GM18858 (cell line): ENCODE data around the gene EPHB3.

ENCODE experiments used
- ATAC-seq: cut with Tn5 transposase; IDR thresholded peaks from one replicate; pipeline ENCODE4 v1.9.1; 2021; ENCODE audit not compliant: unreplicated experiment

Gene EPHB3

DNA sequence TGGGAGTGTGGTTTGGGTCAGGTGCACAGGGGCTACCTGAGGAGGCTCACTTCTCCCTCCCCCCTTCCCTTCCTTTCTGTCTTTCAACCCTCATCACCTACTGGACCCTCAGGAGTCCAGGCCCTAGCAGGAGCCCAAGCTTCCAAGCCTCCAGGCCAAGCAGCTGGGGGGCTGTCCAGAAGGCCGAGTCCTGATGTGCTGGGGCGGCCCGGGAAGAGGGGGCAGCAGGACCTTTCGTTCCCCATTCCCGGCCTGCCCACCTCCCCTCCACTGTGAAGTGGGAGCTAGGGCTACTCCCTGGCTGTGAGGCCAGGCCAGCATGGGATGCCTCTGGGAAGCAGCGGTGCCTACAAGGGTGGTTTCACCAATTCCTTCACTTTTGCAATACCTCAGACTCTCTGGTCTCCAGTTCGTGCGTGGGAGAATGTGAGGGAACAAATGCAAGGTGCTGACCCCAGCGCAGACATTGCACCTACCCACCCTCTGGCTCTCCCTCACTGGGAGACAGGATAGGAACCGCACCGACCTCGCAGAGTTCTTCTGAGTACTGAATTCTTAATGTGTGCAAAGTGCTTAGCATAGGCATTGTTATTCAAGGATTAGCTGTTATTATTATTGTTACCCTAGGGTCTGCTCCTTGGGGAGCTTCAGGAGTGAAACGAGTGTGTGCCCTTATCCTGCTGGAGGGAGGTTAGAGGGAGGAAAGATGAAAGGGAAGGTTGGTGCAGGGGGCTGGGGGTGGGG lies 2.5 kb downstream of the EPHB3 start:
- no peak for ATAC-seq

DNA sequence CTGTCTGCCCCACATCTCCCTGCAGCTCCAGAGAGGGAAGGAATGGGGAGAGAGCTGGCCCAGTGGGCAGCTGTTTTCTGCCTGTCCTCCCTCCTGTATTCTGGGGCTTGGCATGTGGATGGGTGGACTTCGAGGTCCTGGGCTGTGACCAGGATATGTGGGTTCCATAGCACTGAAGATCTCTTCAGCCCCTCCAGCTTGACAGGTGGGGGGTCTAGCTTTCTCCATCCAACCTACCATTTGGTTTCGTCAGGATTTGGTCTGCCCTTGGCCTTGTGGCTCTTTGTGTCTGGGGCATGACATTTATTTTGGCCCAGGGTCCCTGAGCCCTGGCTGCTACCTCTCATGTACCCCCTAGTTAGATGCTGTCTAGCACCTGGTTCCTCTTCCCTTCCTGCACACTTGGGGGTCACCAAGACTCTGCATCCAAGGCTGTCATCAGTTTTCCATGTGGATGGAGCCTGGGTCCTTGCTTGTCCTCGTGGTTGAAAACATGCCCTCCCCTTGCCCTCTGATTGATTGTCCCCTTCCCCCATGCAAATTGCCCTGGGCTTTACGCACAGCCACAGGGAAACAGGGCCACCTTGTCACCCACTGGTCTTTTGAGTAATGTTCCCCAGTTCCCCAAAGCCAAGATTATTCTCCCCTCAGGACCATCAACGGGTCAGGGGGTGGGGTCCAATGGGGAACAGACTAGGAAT lies 3.2 kb downstream of the EPHB3 start:
- ATAC-seq = no peak

DNA sequence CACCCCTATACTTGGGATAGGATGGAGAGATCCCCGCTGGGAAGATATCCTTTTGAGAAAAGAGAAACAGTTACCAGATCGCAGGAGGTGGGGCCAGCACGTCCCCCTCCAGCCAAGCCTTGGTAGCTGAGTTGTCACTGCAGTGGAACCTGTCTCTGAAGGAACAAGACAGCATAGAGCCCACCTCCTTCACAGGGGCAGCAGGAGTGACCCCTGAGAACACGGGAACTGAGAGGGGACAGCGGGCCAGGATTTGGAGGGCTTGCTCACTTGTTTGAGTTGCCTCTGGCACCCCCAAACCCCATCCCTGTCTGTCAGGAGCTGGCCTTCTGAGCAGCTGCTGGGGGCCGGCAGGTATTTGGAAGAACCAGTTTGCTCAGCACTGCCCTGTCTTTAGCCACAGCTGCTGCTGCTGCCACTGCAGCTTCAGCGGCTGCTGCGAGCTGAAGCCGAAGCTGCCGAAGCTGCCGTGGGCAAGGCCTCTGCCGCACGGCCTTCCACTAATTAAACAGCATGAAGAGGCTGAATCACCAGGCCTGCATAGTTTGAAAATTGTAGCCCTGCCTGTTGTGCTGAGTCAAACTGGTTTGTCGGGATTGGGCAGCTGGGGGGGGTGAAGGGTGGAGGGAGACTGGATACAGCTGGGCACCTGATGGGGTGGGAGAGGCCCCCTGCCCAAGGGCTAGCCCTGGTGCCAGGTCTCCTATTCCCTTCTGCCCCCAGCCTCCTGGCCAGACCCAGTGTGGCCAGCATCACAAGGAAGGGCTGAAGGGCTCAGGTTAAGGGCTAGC lies 4.0 kb downstream of the EPHB3 start:
- ATAC-seq = no peak

DNA sequence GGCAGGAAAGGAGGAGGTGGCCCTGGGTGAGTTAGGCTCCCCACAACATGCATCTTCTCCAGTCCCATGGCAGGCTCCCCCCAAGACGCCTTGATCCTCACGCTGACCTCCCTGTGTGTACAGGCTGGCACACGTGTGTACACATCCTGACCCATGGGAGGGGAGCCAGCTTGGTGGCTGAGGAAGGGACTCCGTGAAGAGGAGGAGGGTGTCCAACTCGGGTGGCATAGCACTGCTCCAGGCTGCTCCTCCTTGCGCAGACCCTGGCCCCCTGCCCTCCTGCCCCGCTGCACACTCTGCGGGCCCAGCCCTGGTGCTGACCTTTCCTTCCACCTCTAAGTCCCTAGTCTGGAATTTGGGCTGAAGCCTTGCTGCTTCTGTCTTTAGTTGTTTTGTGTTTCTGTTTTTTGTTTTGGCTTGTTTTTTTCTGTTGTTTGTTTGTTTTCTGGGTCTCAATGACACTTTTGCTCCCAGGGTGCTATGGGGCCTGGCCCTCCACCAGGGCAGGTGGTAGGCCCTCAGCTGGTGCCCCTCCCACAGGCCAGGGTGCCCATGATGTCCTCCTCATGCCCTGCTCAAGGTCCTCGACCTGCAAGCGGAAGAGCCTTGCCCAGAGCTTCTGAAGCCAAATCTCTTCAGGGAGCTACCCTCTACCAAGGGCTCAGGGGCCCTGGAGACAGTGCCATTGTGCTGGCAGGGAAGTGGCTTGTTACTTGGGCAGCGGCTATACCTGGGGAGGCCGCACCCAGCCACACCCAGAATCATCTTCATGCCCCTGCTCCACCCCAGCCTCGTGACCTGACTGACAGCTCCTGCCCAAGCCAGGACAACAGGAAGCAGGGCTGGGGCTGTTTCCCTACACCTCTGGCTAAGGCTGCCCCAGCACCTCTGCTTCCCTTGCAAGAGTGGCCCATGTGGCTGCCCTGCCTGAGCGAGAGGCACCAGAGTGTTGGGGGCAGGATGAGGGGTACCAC lies 5.1 kb downstream of the EPHB3 start:
- ATAC-seq = no peak

DNA sequence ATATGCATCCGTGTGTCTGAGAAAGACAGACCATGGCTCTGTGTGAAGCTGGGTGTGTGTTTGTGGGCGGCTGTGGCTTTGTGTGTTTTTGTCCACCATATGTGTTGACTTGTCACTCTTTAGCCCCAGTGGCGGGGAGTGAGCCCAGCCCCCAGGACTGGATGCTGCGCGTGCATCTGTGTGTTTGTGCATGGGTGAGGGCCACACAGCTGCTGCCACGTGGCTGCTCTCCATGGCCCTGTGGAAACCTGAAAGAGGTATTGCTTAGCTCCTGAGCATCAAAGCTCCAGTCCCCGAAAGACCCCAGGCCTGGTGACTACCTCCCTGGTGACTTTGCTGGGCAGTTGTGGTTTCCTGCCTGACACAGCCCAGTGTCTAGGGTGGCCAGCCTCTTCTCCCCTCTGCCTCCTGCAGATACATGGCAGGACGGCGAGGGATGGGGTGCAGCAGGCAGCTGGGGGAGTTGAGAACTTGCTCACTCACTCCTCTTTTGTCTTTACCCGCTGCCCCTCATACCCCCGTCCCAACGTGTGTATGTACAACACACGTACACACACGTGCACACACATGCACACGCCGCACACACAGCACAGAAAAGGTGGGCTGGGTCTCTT lies 6.5 kb downstream of the EPHB3 start:
- ATAC-seq = no peak

DNA sequence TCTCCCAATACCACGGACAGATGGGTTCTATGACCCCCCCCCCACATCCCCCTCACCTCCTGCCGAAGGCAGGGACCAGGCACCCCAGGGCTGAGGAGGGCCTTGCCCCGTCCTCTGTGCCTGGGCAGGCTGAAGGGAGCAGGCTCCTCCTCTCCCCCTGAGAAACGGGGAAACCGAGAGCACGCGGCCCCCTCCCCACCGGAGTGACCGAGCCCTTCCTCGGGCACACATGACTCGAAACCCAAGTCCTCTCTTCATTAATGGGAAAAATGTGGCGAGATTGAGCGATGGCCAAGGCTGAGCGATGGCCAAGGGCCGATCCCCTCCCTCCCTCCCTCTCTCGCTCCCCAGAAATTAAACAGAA lies 7.0 kb downstream of the EPHB3 start:
- ATAC-seq = no peak

DNA sequence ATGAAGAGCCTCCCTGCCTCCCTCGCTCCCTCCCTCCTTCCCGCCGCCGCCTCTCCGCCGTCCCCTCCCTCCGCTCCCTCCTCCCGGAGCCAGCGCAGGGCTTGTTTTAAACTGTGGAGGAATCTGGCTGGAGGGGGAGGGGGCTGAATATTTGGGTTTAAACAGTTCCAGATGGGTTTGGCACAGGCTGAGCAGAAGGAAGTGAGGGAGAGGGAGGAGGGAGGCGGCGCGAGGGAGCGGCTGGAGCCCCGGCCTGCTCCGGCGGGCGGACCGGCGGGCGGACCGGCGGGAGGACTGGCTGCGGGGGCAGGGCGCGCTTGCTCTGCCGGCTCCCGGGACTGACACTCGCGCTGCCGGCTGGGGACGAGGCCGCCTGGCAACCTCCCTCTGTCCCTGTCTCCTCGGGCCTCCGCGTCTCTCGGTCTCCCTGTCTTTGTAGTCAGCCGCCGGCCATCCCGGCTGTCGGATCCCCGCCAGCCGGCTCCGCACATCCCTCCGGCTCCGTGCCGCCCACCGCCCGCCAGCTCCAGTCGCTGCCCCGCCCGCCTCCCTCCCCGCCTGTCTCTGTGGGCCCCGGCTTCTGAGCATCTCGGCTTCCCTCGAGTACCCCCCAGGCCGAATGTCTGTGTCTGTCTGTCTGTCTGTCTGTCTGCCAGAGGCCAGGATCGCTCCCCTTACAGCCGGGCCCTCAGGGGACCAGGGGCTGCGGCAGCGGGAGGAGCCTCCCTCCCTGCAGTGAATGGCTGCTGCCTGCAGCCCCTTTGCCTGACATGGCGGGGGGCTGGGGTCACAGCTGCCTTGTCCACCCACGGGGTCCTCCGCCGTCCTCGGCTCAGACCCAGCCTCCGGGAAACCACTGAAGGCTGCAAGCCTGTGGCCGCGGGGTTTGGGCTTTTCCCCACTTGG lies 7.6 kb downstream of the EPHB3 start:
- ATAC-seq = no peak

DNA sequence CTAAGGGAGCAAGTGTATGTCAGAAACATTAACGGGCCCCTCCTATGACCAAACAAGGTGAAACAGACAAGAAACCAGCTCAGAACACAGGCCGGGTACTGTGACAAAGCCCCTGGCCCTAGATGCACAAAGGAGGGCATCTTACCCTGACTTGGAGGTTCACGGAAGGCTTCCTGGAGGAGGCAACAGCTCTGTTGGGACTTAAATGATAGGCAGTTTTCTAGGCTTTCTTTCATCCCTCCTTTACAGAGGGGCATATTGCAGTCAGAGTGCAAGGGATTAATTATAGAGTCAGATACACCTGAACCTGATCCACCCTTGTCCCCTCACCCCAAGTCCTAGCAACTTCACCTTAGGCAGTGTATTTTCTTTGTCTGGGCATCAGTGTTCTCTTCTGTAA lies 8.4 kb downstream of the EPHB3 start:
- no peak for ATAC-seq

DNA sequence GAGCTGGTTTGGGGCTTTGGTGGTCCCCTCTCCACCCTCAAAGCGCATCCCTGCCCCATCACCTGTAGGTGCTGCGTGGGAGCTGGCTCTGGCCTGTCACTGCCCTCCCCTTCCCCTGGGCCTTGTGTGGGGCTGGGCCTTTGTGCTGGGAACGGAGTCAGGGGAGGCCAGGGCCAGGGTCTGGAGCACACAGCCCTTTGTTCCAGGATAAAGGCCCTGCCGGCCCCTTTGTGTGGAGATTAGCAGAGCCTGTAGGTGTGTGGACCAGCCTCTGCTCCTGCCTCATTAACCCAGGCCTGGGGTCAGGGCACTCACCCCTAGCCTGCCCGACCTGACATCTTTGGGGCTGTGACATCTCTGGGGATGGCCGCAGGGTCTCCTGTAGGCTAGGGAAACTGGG lies 8.9 kb downstream of the EPHB3 start:
- ATAC-seq = no peak

DNA sequence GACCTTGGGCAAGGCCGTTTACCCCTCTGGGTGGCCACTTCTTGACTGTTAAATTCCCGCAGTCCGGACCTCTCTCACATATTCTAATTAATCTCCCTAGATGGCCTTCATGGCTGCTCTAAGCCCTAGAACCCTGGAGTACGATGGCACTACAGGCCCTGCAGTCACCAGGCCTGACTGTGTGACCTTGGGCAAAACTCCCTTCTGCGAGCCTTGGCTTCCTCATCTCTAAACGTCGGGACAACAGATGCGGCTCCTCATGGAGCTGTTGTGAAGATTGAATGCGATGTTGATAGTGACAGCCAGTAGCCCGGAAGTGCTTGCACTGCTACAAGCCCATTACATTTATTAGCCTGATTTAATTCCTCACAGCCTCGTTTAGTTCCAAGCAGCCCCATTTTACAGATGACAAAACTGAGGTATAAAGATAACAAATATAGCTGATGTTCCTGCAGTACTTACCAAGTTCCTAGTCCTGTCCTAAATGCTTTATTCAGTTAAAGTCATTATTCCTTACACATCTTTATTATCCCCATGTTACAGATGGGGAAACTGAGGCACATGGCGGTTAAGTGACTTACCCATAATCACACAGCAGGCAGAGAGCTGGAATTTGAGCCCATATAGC lies 10.3 kb downstream of the EPHB3 start:
- no peak for ATAC-seq

DNA sequence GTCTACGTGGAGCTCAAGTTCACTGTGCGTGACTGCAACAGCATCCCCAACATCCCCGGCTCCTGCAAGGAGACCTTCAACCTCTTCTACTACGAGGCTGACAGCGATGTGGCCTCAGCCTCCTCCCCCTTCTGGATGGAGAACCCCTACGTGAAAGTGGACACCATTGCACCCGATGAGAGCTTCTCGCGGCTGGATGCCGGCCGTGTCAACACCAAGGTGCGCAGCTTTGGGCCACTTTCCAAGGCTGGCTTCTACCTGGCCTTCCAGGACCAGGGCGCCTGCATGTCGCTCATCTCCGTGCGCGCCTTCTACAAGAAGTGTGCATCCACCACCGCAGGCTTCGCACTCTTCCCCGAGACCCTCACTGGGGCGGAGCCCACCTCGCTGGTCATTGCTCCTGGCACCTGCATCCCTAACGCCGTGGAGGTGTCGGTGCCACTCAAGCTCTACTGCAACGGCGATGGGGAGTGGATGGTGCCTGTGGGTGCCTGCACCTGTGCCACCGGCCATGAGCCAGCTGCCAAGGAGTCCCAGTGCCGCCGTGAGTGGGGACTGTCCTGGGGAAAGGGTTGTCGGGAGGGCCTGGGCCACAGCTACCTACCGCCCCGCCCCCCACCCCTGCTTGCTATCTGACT lies 11.2 kb downstream of the EPHB3 start:
- no peak for ATAC-seq

DNA sequence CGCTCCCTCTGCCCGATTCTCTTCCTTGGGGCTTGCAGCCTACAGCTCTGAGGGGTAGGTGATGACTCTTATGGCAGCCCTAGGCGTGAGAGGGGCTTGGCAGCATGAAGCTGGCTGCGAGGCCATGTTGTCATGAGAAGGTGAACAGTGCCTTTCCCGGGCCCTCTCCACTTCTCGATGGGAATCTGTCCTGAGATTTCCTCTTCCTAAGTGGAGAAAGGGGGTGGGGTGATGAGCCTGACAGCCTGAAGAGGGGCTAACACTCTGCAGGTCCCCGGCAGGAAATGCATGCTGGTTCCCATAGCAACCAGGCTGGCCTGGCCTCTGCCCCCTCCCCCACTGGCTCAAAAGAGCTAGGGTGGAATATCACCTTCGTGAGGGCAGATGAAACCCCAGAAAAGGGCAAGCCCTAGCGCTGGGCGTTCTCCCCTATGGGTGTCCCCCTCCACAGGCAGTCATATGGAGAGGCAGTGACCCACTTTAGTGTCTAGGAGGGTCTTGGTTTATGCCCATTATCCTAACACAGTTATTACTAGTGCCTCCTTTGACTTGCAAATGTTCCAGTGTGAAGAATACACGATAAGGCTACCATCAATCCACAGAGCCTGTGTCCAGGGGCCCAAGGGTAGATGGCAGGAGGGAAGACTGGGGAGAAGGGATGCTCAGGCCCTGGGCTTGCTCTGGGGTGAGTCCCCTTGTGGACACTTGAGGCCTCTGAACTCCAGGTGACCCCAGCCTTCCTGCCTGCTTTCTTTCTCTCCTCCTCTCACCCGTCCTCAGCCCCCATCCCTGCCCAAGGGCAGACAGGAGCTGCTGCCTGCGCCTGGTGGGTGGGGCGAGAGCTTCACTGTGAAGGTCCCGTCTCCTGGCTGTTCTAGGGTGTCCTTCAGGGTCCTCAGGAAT lies 13.2 kb downstream of the EPHB3 start:
- ATAC-seq = no peak

DNA sequence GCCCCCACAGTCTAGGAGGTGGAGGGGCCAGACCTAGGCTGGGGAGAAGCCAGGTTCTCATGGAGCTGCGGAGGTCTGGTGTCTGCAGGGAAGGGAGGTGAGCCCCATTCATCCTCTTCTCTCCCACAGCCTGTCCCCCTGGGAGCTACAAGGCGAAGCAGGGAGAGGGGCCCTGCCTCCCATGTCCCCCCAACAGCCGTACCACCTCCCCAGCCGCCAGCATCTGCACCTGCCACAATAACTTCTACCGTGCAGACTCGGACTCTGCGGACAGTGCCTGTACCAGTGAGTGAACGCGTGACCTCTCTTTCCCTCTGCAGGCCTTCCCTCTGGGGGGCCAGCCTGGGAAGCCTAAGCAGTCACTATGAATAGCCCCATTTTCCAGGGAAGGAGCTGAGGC lies 14.1 kb downstream of the EPHB3 start:
- no peak for ATAC-seq

DNA sequence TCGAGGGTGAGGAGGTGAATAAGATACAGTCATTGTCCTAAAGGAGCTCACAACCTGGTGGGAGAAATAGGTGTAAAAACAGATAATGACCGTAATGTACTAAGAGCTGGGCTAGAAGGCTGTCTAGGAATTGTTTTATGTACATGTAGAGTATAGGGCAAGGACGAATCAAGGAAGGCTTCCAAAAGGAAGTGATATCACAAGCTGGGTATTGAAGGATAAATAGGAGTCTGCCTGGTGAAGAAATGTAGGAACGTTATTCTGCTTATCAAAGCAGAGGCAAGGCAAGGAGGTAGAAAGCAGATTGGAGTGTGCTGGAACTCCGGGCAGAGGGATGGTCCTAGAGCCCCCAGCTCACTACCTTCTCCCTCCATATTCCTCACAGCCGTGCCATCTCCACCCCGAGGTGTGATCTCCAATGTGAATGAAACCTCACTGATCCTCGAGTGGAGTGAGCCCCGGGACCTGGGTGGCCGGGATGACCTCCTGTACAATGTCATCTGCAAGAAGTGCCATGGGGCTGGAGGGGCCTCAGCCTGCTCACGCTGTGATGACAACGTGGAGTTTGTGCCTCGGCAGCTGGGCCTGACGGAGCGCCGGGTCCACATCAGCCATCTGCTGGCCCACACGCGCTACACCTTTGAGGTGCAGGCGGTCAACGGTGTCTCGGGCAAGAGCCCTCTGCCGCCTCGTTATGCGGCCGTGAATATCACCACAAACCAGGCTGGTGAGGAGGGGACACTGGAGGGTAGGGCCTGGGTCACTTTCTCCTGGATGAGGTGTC lies 15.1 kb downstream of the EPHB3 start:
- ATAC-seq = no peak

DNA sequence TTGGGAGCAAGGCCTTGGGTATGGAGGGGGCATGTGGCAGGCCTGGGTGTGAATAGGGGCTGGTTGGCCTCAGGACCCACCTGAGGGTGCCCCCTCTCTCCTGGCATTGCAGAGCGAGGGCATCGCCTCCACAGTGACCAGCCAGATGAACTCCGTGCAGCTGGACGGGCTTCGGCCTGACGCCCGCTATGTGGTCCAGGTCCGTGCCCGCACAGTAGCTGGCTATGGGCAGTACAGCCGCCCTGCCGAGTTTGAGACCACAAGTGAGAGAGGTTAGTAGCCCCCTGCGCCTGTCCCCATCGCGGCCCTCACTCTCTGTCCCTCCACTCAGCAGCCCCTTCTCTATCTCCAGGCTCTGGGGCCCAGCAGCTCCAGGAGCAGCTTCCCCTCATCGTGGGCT lies 16.0 kb downstream of the EPHB3 start:
- ATAC-seq = no peak

DNA sequence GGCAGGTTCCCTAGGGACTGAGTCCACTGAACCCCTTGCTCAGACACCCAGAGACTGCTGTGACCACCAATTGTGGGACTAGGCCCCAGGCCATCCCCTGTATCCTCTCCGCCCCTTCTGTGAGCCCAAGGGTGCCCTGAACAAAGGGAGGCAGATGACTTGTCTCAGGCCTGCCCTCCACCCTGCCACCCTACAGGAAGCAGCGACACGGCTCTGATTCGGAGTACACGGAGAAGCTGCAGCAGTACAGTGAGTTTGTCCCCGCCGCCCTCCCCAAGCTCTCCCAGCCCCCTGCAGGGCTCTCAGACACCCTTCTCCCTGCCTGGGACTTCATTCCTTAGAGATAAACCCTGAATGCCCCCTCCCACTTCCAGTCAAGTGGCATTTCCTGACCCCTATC lies 16.6 kb downstream of the EPHB3 start:
- no peak for ATAC-seq

DNA sequence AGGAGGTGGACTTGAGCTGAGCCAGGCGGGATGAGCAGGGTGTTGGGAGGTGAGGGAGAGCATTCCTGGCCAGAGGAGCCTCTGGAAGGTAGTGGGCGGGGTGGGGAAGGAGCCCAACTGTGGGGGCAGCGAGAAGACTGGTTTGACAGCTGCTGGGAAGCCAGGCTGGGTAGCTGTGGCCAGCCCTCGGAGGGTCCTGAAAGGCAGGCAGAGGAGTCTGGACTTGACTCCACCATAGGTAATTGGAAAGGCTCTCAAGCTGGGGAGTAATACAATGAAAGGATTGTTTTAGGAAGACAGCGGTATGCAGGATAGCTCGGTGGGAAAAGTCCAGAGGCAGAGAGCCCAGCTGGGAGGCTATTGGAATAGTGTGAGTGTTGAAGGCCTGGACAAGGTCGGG lies 17.2 kb downstream of the EPHB3 start:
- no peak for ATAC-seq
